NCI-H748 (cell line): ENCODE data around the gene ELF3.
"Not testable (repeated sequence)": the region's sequence is repeated elsewhere in the genome, so short reads cannot be mapped to it uniquely, and the experiment has no call there.

ENCODE experiments used
- DNase-seq: peaks from one replicate; lab custom pipeline; 2025; ENCODE audit not compliant: unreplicated experiment; lab: John Stamatoyannopoulos, UW

The ELF3 gene

DNA sequence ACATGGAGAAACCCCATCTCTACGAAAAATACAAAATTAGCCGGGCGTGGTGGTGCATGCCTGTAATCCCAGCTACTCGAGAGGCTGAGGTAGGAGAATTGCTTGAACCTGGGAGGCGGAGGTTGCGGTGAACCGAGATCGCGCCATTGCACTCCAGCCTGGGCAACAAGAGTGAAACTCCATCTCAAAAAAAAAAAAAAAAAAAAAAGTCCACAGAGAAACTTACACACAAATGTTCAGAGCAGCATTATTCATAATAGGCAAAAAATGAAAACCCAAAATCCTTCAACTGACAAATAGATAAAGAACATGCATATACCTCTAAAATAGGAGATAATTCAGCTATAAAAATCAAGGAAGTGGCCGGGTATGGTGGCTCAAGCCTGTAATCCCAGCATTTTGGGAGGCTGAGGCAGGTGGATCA is 54.5 kb downstream of the ELF3 start:
- DNase-seq: not testable (repeated sequence)
